Epithelial cell of esophagus (primary cell): Measurements from ENCODE around the gene NFKB1.

Experiments used
- DNase-seq: peaks from one replicate; pipeline ENCODE4 v3.0.0; 2010; ENCODE audit warnings: low read depth
- H3K4me3 ChIP-seq: 2 replicates; pipeline ENCODE4 v1.5.1; 2011; ENCODE audit warnings: mild to moderate bottlenecking, low read length, control low read depth
- CTCF ChIP-seq: IDR thresholded peaks from 2 replicates; pipeline ENCODE4 v1.5.1; 2011; ENCODE audit warnings: low read depth, mild to moderate bottlenecking, low read length, control low read depth, inconsistent platforms; ENCODE audit not compliant: insufficient read depth; ENCODE audit errors: missing control alignments

NFKB1 gene

GRCh38 chr4:102586644-102587021, 85.5 kb downstream of the NFKB1 start:
- DNase-seq, result no peak
- no peak overlapping the region for H3K4me3 ChIP-seq
- no peak for TF ChIP-seq CTCF

GRCh38 chr4:102589743-102590142, 88.6 kb downstream of the NFKB1 start:
- TF ChIP-seq CTCF, result no peak
- DNase-seq, result no peak
- no peak overlapping the region for H3K4me3 ChIP-seq

GRCh38 chr4:102592256-102592655, 91.1 kb downstream of the NFKB1 start:
- no peak for DNase-seq
- H3K4me3 ChIP-seq, result no peak overlapping the region
- no peak for TF ChIP-seq CTCF

- DNase-seq, result no peak
- TF ChIP-seq CTCF, result no peak
- no peak overlapping the region for H3K4me3 ChIP-seq
Measured at GRCh38 chr4:102593147-102593546, 92.0 kb downstream of the NFKB1 start.

GRCh38 chr4:102594000-102594399, 92.8 kb downstream of the NFKB1 start:
- H3K4me3 ChIP-seq, result no peak overlapping the region
- no peak for TF ChIP-seq CTCF
- no peak for DNase-seq

GRCh38 chr4:102596532-102596931, 95.4 kb downstream of the NFKB1 start:
- H3K4me3 ChIP-seq, result no peak overlapping the region
- no peak for DNase-seq
- TF ChIP-seq CTCF, result no peak

GRCh38 chr4:102598086-102598761, 97.1 kb downstream of the NFKB1 start:
- no peak for TF ChIP-seq CTCF
- no peak for DNase-seq
- H3K4me3 ChIP-seq, result no peak overlapping the region
